Fibroblast of the aortic adventitia (primary cell): ENCODE measurements around the gene CAMP. TPM values are rescaled to one million over a fixed set of nuclear protein-coding genes. Genes with fewer than 3 reads are reported as not detected.
A peak's percentile ranks its signal among the peaks of the same experiment; 100 is the strongest.

ENCODE experiments used
- DNase-seq: peaks from one replicate; pipeline ENCODE4 v3.0.0-alpha.2; 2010; ENCODE audit warnings: low read depth
- H3K4me3 ChIP-seq: 2 replicates; pipeline ENCODE4 v1.5.1; 2011; ENCODE audit warnings: low read depth, mild to moderate bottlenecking, control low read depth, low read length, moderate library complexity
- total RNA-seq: library from RNA; depleted of rRNA; stranded (reverse); fragments of >200 nt; gene quantifications from 2 replicates; pipeline ENCODE4 v1.2.3, GENCODE V29; 2012; ENCODE audit warnings: low replicate concordance
- TF ChIP-seq, protein P1 (sequence below): IDR thresholded peaks from 2 replicates; pipeline ENCODE4 v1.5.1; 2011; ENCODE audit warnings: mild to moderate bottlenecking, low read length, control low read depth, inconsistent platforms; ENCODE audit not compliant: insufficient read depth

The CAMP gene
- total RNA-seq, 1 donor: not detected

DNA sequence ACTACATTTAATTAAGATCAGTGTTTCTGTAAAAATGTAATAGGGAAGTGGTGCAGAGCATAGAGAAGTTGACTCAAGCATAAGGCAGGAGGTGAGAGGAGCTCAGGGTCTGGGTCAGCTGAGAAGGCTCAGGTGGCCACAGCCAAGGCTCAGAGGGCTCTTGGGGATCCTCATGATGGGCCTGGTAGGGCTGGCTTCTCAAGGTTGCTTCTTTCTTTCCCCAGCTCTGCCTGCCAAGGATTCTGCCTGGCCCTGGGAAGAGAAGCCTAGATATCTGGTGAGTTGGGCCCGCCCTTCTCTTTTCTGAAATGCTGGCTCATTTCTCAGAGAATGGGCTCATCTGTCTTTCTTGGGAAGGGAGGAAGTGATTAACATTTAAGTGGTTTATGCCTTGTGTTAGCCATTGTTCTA lies 24.1 kb downstream of the CAMP start:
- H3K4me3 ChIP-seq: no peak overlapping the region
- TF ChIP-seq, protein P1, sequence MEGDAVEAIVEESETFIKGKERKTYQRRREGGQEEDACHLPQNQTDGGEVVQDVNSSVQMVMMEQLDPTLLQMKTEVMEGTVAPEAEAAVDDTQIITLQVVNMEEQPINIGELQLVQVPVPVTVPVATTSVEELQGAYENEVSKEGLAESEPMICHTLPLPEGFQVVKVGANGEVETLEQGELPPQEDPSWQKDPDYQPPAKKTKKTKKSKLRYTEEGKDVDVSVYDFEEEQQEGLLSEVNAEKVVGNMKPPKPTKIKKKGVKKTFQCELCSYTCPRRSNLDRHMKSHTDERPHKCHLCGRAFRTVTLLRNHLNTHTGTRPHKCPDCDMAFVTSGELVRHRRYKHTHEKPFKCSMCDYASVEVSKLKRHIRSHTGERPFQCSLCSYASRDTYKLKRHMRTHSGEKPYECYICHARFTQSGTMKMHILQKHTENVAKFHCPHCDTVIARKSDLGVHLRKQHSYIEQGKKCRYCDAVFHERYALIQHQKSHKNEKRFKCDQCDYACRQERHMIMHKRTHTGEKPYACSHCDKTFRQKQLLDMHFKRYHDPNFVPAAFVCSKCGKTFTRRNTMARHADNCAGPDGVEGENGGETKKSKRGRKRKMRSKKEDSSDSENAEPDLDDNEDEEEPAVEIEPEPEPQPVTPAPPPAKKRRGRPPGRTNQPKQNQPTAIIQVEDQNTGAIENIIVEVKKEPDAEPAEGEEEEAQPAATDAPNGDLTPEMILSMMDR: no peak
- DNase-seq: peak; percentile 77

DNA sequence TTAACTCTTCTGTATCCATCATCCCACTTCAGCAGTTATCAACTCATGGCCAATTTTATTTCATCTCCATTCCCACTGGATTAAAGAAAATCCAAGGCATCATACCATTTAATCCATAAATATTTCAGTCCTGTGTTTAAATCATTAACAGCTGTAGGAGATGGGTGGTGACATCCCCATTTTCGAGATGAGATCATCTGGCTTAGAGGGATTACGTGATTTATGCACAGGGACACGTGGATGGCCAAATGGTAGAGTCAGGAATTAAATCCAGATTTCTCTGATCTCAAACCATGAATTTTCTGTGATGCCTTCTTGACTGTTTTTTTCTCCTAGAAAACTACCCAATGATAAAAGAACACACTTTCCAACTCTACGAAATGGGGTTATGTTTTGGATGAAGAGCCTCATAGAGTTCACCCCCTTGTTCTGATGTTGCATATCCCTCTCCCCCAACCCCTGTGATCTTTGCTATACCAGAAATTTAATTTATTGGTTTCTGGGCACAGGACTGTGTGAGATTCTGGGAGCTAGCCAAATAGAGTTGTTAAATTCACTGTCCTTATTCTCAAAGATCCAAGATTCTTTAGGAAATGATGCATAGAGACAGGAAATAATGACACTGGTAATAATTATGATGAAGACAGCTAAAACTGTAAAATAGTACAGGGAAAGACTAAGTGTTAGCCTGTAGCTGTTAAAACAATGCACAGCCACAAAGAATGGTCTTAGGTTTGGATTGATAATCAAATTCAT lies 25.0 kb downstream of the CAMP start:
- DNase-seq: peak; percentile 59
- no peak overlapping the region for H3K4me3 ChIP-seq
- TF ChIP-seq, protein P1: no peak

DNA sequence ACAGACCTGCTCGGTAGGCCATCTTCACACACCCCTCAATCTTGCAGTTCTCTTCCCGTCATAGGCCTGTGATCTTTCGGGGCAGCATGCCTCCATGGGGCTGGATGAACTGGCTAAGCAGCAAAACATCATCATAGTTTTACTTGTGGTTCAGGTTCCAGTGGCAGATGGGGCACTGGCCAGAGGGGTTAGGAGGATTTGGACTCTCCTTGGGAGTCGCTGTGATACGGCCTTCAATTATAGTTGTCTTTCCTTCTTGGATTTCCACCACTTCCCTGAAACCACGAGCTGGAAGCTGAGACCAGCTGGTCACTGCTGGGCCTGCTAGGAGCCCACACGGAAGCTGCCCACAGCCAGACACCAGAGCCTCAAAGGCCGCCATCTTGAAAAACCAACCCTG lies 33.3 kb downstream of the CAMP start:
- TF ChIP-seq, protein P1: no peak
- no peak for DNase-seq
- H3K4me3 ChIP-seq: no peak overlapping the region

DNA sequence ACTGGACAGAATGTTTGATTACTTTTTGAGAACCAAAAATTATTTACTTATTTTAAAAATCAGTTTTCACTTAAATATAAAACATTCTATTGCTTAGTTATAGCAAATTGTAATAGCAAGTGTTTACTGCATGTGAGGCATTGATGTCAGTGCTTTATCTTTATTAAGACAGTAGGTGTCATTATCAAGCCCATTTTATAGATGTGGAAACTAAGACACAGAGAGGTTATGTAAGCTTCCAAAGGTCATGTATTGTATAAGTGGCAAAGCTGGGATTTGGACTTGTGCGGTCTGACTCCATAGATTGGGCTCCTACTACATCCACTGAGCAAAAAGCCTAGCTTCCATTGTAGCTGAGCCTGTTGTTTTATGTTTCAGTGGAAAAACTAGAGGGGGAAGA lies 35.2 kb downstream of the CAMP start:
- no peak for DNase-seq
- H3K4me3 ChIP-seq: no peak overlapping the region
- TF ChIP-seq, protein P1: no peak

DNA sequence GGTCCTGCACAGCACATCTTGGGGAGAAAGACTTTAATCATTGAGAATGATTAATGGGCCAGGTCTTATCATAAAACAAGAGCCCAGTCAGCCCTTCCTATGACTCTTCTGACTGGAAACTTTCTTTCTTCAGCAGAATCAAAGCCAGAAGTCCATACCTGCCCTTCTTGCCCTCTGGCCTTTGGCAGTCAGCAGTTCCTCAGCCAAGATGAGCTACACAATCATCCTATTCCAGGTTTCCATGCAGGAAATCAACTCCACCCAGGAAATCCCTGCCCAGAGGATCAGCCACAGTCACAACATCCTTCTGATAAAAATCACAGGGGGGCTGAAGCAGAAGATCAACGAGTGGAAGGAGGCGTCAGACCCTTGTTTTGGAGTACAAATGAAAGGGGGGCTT lies 44.5 kb downstream of the CAMP start:
- TF ChIP-seq, protein P1: no peak
- no peak for DNase-seq
- H3K4me3 ChIP-seq: no peak overlapping the region

DNA sequence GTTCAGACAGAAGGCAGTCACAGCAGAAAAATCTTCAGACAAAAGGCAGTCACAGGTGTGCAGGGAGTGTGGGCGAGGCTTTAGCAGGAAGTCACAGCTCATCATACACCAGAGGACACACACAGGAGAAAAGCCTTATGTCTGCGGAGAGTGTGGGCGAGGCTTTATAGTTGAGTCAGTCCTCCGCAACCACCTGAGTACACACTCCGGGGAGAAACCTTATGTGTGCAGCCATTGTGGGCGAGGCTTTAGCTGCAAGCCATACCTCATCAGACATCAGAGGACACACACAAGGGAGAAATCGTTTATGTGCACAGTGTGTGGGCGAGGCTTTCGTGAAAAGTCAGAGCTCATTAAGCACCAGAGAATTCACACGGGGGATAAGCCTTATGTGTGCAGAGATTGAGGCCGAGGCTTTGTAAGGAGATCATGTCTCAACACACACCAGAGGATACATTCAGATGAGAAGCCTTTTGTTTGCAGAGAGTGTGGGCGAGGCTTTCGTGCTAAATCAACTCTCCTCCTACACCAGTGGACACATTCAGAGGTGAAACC lies 45.2 kb downstream of the CAMP start:
- TF ChIP-seq, protein P1: no peak

More for the DNA sequence above, 45.2 kb downstream of the CAMP start:
- no peak for DNase-seq
- H3K4me3 ChIP-seq: no peak overlapping the region
